Adrenal gland (tissue), 12 donors: ENCODE measurements around the gene PPP1R1C. TPM values are rescaled to one million over a fixed set of nuclear protein-coding genes. Genes with fewer than 3 reads are reported as not detected.

Experiments
- DNase-seq, 7 donors: peaks; one replicate each; pipeline ENCODE4 v3.0.0-alpha.2; 2019 to 2020
- H3K27ac ChIP-seq, 5 donors: fragments of 200-600 bp; sonication (generic) in 4 of 5; 1 replicate in 3 of 5; 2 replicates in 2 of 5; pipeline versions ENCODE4 v1.5.1 to v1.8.0; 2016 to 2020; ENCODE audit warnings: mild to moderate bottlenecking in 1 of 5
- H3K27me3 ChIP-seq: fragments of 200-600 bp; 2 replicates; pipeline ENCODE4 v1.8.0; 2021
- H3K36me3 ChIP-seq, 2 donors: fragments of 200-600 bp; replicated peaks in 1 of 2; 1 replicate in 1 of 2; 2 replicates in 1 of 2; pipeline versions ENCODE4 v1.5.1 to v1.8.0; 2018 to 2022
- H3K4me1 ChIP-seq, 2 donors: fragments of 200-600 bp; replicated peaks in 1 of 2; 1 replicate in 1 of 2; 2 replicates in 1 of 2; pipeline versions ENCODE4 v1.5.1 to v1.8.0; 2018 to 2021
- H3K4me3 ChIP-seq, 4 donors: fragments of 200-600 bp; sonication (generic) in 3 of 4; one replicate each; pipeline ENCODE4 v1.5.1; 2016 to 2018
- H3K9me3 ChIP-seq, 3 donors: fragments of 200-600 bp; sonication (generic) in 1 of 3; replicated peaks in 1 of 3; 1 replicate in 2 of 3; 2 replicates in 1 of 3; pipeline versions ENCODE4 v1.5.1 to v1.8.0; 2016 to 2021
- CTCF ChIP-seq, 6 experiments: fragments of 450-650 bp in 4 of 6; fragments of 200-600 bp in 2 of 6; sonication (generic) in 1 of 6; IDR thresholded peaks; 1 replicate in 5 of 6; 2 replicates in 1 of 6; pipeline versions ENCODE4 v1.5.1 to v1.8.0; 2016 to 2021; ENCODE audit warnings: antibody characterized with exemption in 6 of 6, mild to moderate bottlenecking in 2 of 6, moderate library complexity in 1 of 6
- POLR2A ChIP-seq, 2 donors: fragments of 450-650 bp; IDR thresholded peaks; one replicate each; pipeline ENCODE4 v1.6.1; 2017; ENCODE audit warnings: antibody characterized with exemption in 2 of 2, mild to moderate bottlenecking in 2 of 2, moderate library complexity in 1 of 2
- WGBS, 4 donors: extraction: QIAGEN DNeasy Blood & Tissue Kit in 2 of 4; methylation state at CpG; one replicate each; pipeline versions ENCODE4 v1.1.5 to v1.1.7; 2013 to 2017; 5-methylcytosine and 5-hydroxymethylcytosine counted together
- intact Hi-C, 2 donors: fragments of 100-400 bp; cut with DNase I; formaldehyde crosslinking; loops; one replicate each; pipeline versions ENCODE4 v1.14.1 to v1.15.0; 2022 to 2023
- polyA plus RNA-seq, 3 donors: library from polyadenylated mRNA; stranded (reverse); fragments of 200-250 nt in 2 of 3; fragments of 350-450 nt in 1 of 3; fragmentation: Illumina TruSeq in 1 of 3; extraction: RNeasy Lipid Tissue Mini Kit (QIAGEN cat#74804) in 1 of 3; gene quantifications; one replicate each; pipeline ENCODE4 v1.2.3, GENCODE V29; 2013 to 2014
- total RNA-seq, 9 donors: library from RNA; depleted of rRNA in 4 of 9; stranded (reverse); fragments of >200 nt in 4 of 9; fragments of 120-200 nt in 1 of 9; fragmentation: NEBNext Ultra II Directional in 1 of 9; extraction: Animal tissue kit (Norgen Biotek cat#: 25700) in 1 of 9; gene quantifications; one replicate each; pipeline versions ENCODE4 v1.1.0 to v1.2.4, GENCODE V29; 2013 to 2023
- donor health status: healthy with polysubstance abuse.
- donor health status: Bipolar disorder and iron deficiency.
- donor health status: DM: yes; HTN: yes; CAD: no.
- donor health status: DM: no; HTN: no; CAD: no.
- donor health status: DM: no; HTN: no; CAD: no.
- donor health status: DM: yes; HTN: yes; CAD: no.

The PPP1R1C gene
- total and polyA plus RNA-seq, 12 donors = 0.29 to 5.9 (median 1.4) TPM; not detected in 3

- DNase-seq = no peak
- no peak overlapping the region for H3K27ac ChIP-seq
Observed at GRCh38 chr2:182103526-182103925, 117.9 kb downstream of the PPP1R1C start.

GRCh38 chr2:182110347-182110746, 124.7 kb downstream of the PPP1R1C start:
- TF ChIP-seq CTCF (IDR thresholded peaks at IDR 0.05) (no peak), POLR2A (IDR thresholded peaks at IDR 0.05) (no peak)
- Histone ChIP-seq H3K27ac (no peak overlapping the region), H3K36me3 (no peaks in the 10 kb centered on the region), H3K4me3 (no peak overlapping the region), H3K27me3 (no peaks in the 10 kb centered on the region), H3K9me3 (no peaks in the 10 kb centered on the region), H3K4me1 (no peaks in the 10 kb centered on the region)
- WGBS, 4 donors = 30 to 67% (median 53%) methylated on average over 1 of the region's 1 CpG
- DNase-seq = no peak
- intact Hi-C loops = no loop called here

More at GRCh38 chr2:182103526-182103925, 117.9 kb downstream of the PPP1R1C start:
- Histone ChIP-seq H3K9me3 (no peaks in the 10 kb centered on the region), H3K4me3 (no peak overlapping the region), H3K36me3 (no peaks in the 10 kb centered on the region), H3K27me3 (no peaks in the 10 kb centered on the region), H3K4me1 (no peaks in the 10 kb centered on the region)
- 69 to 72% (median 70%) methylated on average over 5 of the region's 5 CpGs for WGBS, 4 donors
- TF ChIP-seq CTCF (IDR thresholded peaks at IDR 0.05) = no peak
- no peak for TF ChIP-seq POLR2A (IDR thresholded peaks at IDR 0.05)
- intact Hi-C loops = no loop called here

GRCh38 chr2:182113334-182113733, 127.7 kb downstream of the PPP1R1C start:
- Histone ChIP-seq H3K36me3 (no peaks in the 10 kb centered on the region), H3K4me1 (no peaks in the 10 kb centered on the region), H3K4me3 (no peak overlapping the region), H3K9me3 (no peaks in the 10 kb centered on the region), H3K27me3 (no peaks in the 10 kb centered on the region), H3K27ac (no peak overlapping the region)
- intact Hi-C loops = no loop called here
- no peak for DNase-seq
- 65 to 75% (median 73%) methylated on average over 3 of the region's 3 CpGs for WGBS, 4 donors
- TF ChIP-seq POLR2A (IDR thresholded peaks at IDR 0.05) (no peak), CTCF (IDR thresholded peaks at IDR 0.05) (no peak)

- H3K27ac ChIP-seq = no peak overlapping the region
- H3K4me1 ChIP-seq = no peaks in the 10 kb centered on the region
- H3K27me3 ChIP-seq = no peaks in the 10 kb centered on the region
- H3K36me3 ChIP-seq = no peaks in the 10 kb centered on the region
- DNase-seq = no peak
- H3K9me3 ChIP-seq = no peaks in the 10 kb centered on the region
- H3K4me3 ChIP-seq = no peak overlapping the region
- TF ChIP-seq CTCF (IDR thresholded peaks at IDR 0.05) (no peak), POLR2A (IDR thresholded peaks at IDR 0.05) (no peak)
- intact Hi-C loops = no loop called here
Observed at GRCh38 chr2:182115258-182115657, 129.6 kb downstream of the PPP1R1C start.
